HepG2 (cell line): ENCODE results near the gene CCDC8. TPM values are rescaled to one million over a fixed set of nuclear protein-coding genes. Genes with fewer than 3 reads are reported as not detected.

ENCODE experiments used
- ATAC-seq: fragments of 200-7000 bp; cut with Tn5 transposase; 3 replicates; pipeline ENCODE4 v1.9.1; 2020; ENCODE audit warnings: mild to moderate bottlenecking, moderate library complexity
- BruUV-seq: library from RNA; stranded (reverse); fragments of 400-500 nt; replicated peaks from 2 replicates; lab custom pipeline; 2021; lab: Mats Ljungman, UMichigan
- CTCF ChIA-PET: fragments of 300-600 bp; formaldehyde crosslinking; extraction: SDS; loops from one replicate; lab custom pipeline; 2021; ENCODE audit warnings: low total read pairs, inconsistent platforms, low intra/inter-chr PET ratio; lab: Yijun Ruan, JAX
- POLR2A ChIA-PET: fragments of 350-600 bp; sonication (Branson Sonifier 250); formaldehyde crosslinking; loops from one replicate; lab custom pipeline; 2020; ENCODE audit warnings: antibody characterized with exemption, inconsistent platforms; lab: Yijun Ruan, JAX
- DNase-seq: peaks from one replicate; pipeline ENCODE4 v3.0.0-alpha.2; 2015; ENCODE audit warnings: low spot score
- FAIRE-seq: peaks from 3 replicates; lab custom pipeline; 2011; peaks lifted over from hg19 to GRCh38; lab: Jason Lieb, UNC
- H2AFZ ChIP-seq: one replicate; pipeline ENCODE4 v1.6.1; 2011; ENCODE audit warnings: low read length, inconsistent platforms
- H3K27ac ChIP-seq: fragments of 300-600 bp; 3 replicates; pipeline ENCODE4 v1.8.0; 2011; ENCODE audit warnings: mixed run types, mild to moderate bottlenecking, mixed read lengths, low read length, inconsistent platforms; ENCODE audit not compliant: insufficient read depth; ENCODE audit errors: extremely low read length
- H3K27me3 ChIP-seq, 2 experiments: fragments of 200-600 bp in 1 of 2; 2 replicates in 1 of 2; 3 replicates in 1 of 2; pipeline versions ENCODE4 v1.6.0 to v1.8.0; 2011; ENCODE audit warnings: low read length in 2 of 2, mild to moderate bottlenecking in 2 of 2, moderate library complexity in 2 of 2, inconsistent platforms in 1 of 2; ENCODE audit not compliant: insufficient read depth in 2 of 2, control insufficient read depth in 1 of 2
- H3K36me3 ChIP-seq, 2 experiments: fragments of 200-600 bp in 1 of 2; replicated peaks in 1 of 2; 2 replicates in 1 of 2; 3 replicates in 1 of 2; pipeline versions ENCODE4 v1.5.1 to v1.8.0; 2011; ENCODE audit warnings: low read length in 2 of 2, inconsistent platforms in 1 of 2; ENCODE audit not compliant: insufficient read depth in 2 of 2, control insufficient read depth in 1 of 2
- H3K4me1 ChIP-seq: 2 replicates; pipeline ENCODE4 v1.5.1; 2012; ENCODE audit warnings: low read length, inconsistent platforms; ENCODE audit not compliant: insufficient read depth
- H3K4me2 ChIP-seq: 2 replicates; pipeline ENCODE4 v1.6.0; 2011; ENCODE audit warnings: low read depth, low read length, inconsistent platforms
- H3K4me3 ChIP-seq, 3 experiments: fragments of 200-600 bp in 1 of 3; sonication (generic), shearing (Covaris generic) in 1 of 3; replicated peaks in 1 of 3; 2 replicates each; pipeline ENCODE4 v1.5.1; 2011 to 2016; ENCODE audit warnings: low read length in 3 of 3, inconsistent platforms in 2 of 3, low read depth in 2 of 3, mild to moderate bottlenecking in 2 of 3, control low read depth in 1 of 3, mixed read lengths in 1 of 3; ENCODE audit not compliant: insufficient read depth in 1 of 3
- H3K79me2 ChIP-seq: one replicate; pipeline ENCODE4 v1.6.1; 2011; ENCODE audit warnings: low read length, inconsistent platforms; ENCODE audit not compliant: insufficient read depth
- H3K9ac ChIP-seq: 2 replicates; pipeline ENCODE4 v1.6.0; 2011; ENCODE audit warnings: mild to moderate bottlenecking, low read depth, low read length, inconsistent platforms; ENCODE audit not compliant: insufficient read depth
- H3K9me3 ChIP-seq: 2 replicates; pipeline ENCODE4 v1.5.1; 2012; ENCODE audit warnings: mild to moderate bottlenecking, low read length
- H4K20me1 ChIP-seq: 2 replicates; pipeline ENCODE4 v1.6.0; 2011; ENCODE audit warnings: inconsistent platforms, mild to moderate bottlenecking, low read length, moderate library complexity; ENCODE audit not compliant: insufficient read depth
- BHLHE40 ChIP-seq: IDR thresholded peaks from 2 replicates; pipeline ENCODE4 v1.6.1; 2011; ENCODE audit warnings: low read length, improper control_type of control experiment
- GABPB1 ChIP-seq: IDR thresholded peaks from 2 replicates; pipeline ENCODE4 v1.6.1; 2016; ENCODE audit warnings: mild to moderate bottlenecking, missing genetic modification reagents, moderate library complexity, missing compliant biosample characterization
- HOXA3 ChIP-seq: sonication (generic); formaldehyde crosslinking; IDR thresholded peaks from 2 replicates; pipeline ENCODE4 v1.5.0; 2020; ENCODE audit warnings: missing genetic modification reagents
- MTF2 ChIP-seq: sonication (generic); formaldehyde crosslinking; IDR thresholded peaks from 2 replicates; pipeline ENCODE4 v1.5.0; 2020; ENCODE audit warnings: missing genetic modification reagents, borderline replicate concordance
- SP1 ChIP-seq, 2 experiments: fragments of 450-650 bp in 1 of 2; sonication (generic) in 1 of 2; formaldehyde crosslinking in 1 of 2; IDR thresholded peaks; 2 replicates each; pipeline versions ENCODE4 v1.4.0 to v1.6.1; 2016 to 2020; ENCODE audit warnings: missing genetic modification reagents in 1 of 2
- TBX2 ChIP-seq: sonication (generic); formaldehyde crosslinking; IDR thresholded peaks from 2 replicates; pipeline ENCODE4 v1.5.0; 2020; ENCODE audit warnings: missing genetic modification reagents, mild to moderate bottlenecking, borderline replicate concordance
- TCF7L2 ChIP-seq: IDR thresholded peaks from 2 replicates; pipeline ENCODE4 v1.6.1; 2011; ENCODE audit warnings: mild to moderate bottlenecking, low read depth, low read length, moderate library complexity
- ZNF263 ChIP-seq: sonication (generic); formaldehyde crosslinking; IDR thresholded peaks from 2 replicates; pipeline ENCODE4 v1.4.0; 2020; ENCODE audit warnings: missing genetic modification reagents
- ZNF549 ChIP-seq: sonication (generic); formaldehyde crosslinking; IDR thresholded peaks from 2 replicates; pipeline ENCODE4 v1.5.0; 2020; ENCODE audit warnings: missing genetic modification reagents
- ZNF746 ChIP-seq: sonication (generic); formaldehyde crosslinking; IDR thresholded peaks from 2 replicates; pipeline ENCODE4 v1.8.0; 2022; ENCODE audit warnings: mild to moderate bottlenecking, missing genetic modification reagents
- WGBS: methylation state at CpG from one replicate; pipeline ENCODE4 v1.1.6; 2017; ENCODE audit warnings: low lambda C conversion rate; 5-methylcytosine and 5-hydroxymethylcytosine counted together
- in situ Hi-C: cut with HindIII; loops from 2 replicates; pipeline ENCODE4 v1.10.0; 2017; ENCODE audit warnings: low pct_unique_long_range_greater_than_20kb; ENCODE audit not compliant: extremely low pct_ligation_motif_present
- intact Hi-C: fragments of 100-400 bp; cut with micrococcal nuclease; formaldehyde crosslinking; loops from one replicate; pipeline ENCODE4 v1.10.0; 2022; ENCODE audit not compliant: unreplicated experiment
- polyA plus RNA-seq, 8 experiments: library from polyadenylated mRNA; depleted of rRNA in 3 of 8; stranded (reverse) in 7 of 8; unstranded in 1 of 8; fragments of >200 nt; fragmentation: Illumina TruSeq in 4 of 8; extraction: Trizol in 4 of 8; gene quantifications; 2 replicates each; pipeline versions ENCODE4 v1.2.1 to v1.2.3, GENCODE V29; 2011 to 2016; ENCODE audit warnings: low read depth in 4 of 8, missing spikeins in 1 of 8, mixed read lengths in 1 of 8; ENCODE audit not compliant: insufficient read depth in 1 of 8
- total RNA-seq, 5 experiments: library from RNA; depleted of rRNA; stranded (reverse); fragments of >200 nt; fragmentation: Illumina TruSeq; extraction: Trizol; gene quantifications; 2 replicates each; pipeline ENCODE4 v1.2.3, GENCODE V29; 2016; ENCODE audit warnings: low read depth in 1 of 5
- TF ChIP-seq, protein P1 (sequence below): sonication (generic); formaldehyde crosslinking; IDR thresholded peaks from 2 replicates; pipeline ENCODE4 v1.4.0; 2020; ENCODE audit warnings: mild to moderate bottlenecking, missing genetic modification reagents
- TF ChIP-seq, protein P2 (sequence below): sonication (generic); formaldehyde crosslinking; IDR thresholded peaks from 2 replicates; pipeline ENCODE4 v1.5.0; 2020; ENCODE audit warnings: missing genetic modification reagents, mild to moderate bottlenecking, borderline replicate concordance
- TF ChIP-seq, protein P3 (sequence below): sonication (generic); formaldehyde crosslinking; IDR thresholded peaks from 2 replicates; pipeline ENCODE4 v1.8.0; 2023; ENCODE audit warnings: mild to moderate bottlenecking, missing genetic modification reagents
- TF ChIP-seq, protein P4 (sequence below): IDR thresholded peaks from 2 replicates; pipeline ENCODE4 v1.6.1; 2016; ENCODE audit warnings: low read depth, control low read depth

Gene CCDC8
- total and polyA plus RNA-seq, 2 of the 13 experiments (the other 11 are each of a cell fraction or from before 2014, with no cell fraction given), result 0.04 TPM; not detected in 1

DNA sequence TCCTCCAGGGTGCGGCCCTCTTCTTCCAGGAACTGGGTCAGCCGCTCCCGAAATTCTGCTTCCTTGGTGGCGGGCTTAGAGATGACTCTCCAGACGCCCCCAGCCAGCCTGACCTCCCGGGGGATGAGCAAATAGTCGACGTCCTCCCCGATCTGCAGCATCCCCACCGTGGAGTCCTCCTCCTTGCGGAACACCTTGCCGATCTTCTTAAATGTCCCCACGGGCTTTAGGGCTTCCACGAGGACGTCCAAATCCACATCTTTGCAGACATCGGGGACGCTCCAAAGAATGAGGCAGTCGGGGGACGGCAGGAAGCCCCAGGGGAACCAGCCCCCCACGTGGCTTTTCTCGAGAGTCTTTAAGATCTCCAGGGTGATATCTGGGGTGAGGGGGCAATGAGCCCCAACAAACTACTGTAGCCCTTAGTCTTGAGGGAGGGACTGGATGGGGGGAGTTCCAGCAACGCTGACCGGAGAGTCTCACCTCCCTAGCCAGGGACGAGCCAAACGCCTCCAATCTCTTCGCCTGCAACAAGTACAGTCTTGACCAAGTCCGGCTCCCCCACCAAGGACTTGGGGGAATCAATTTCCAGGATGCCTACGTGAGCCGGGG lies 608 bp downstream of the CCDC8 start:
- H3K4me2 ChIP-seq, result no peak overlapping the region
- 0 out of 5 replicates have a peak, but pooled peaks cover 0 to 3% of the 10 kb centered on the region in 2 experiments for H3K27me3 ChIP-seq
- in situ Hi-C loops (no loop called here), intact Hi-C loops (no loop called here)
- DNase-seq (no peak), ATAC-seq (no peak), FAIRE-seq (no peak)
- BruUV-seq, result no TSS peak
- WGBS, result 81% methylated on average over 20 of the region's 29 CpGs
- ChIA-PET POLR2A (interaction anchor here (0.8 kb wide), 1 partner anchor 8 kb away, joined by 3 read pairs; no protein-coding TSS in a partner anchor), CTCF (no interaction called here)
- no peaks in the 10 kb centered on the region for H4K20me1 ChIP-seq
- H2AFZ ChIP-seq, result no peak overlapping the region
- H3K9ac ChIP-seq, result no peak overlapping the region
- no peak for TF ChIP-seq TBX2
- peak; percentile 57 for TF ChIP-seq ZNF263 (CRISPR knock-in tag)
- TF ChIP-seq, protein P1, sequence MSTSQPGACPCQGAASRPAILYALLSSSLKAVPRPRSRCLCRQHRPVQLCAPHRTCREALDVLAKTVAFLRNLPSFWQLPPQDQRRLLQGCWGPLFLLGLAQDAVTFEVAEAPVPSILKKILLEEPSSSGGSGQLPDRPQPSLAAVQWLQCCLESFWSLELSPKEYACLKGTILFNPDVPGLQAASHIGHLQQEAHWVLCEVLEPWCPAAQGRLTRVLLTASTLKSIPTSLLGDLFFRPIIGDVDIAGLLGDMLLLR (CRISPR knock-in tag), result no peak
- TF ChIP-seq GABPB1 (CRISPR knock-in tag), result no peak
- TF ChIP-seq, protein P2, sequence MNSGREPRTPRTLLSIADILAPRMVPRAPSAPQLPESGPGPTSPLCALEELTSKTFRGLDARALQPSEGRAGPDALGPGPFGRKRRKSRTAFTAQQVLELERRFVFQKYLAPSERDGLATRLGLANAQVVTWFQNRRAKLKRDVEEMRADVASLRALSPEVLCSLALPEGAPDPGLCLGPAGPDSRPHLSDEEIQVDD (CRISPR knock-in tag), result no peak
- no peaks in the 10 kb centered on the region for H3K9me3 ChIP-seq
- H3K4me3 ChIP-seq, result no peak overlapping the region
- no peak overlapping the region for H3K27ac ChIP-seq
- peaks cover 34% of the 10 kb centered on the region for H3K4me1 ChIP-seq
- H3K79me2 ChIP-seq, result no peaks in the 10 kb centered on the region
- H3K36me3 ChIP-seq, result no peaks in the 10 kb centered on the region

DNA sequence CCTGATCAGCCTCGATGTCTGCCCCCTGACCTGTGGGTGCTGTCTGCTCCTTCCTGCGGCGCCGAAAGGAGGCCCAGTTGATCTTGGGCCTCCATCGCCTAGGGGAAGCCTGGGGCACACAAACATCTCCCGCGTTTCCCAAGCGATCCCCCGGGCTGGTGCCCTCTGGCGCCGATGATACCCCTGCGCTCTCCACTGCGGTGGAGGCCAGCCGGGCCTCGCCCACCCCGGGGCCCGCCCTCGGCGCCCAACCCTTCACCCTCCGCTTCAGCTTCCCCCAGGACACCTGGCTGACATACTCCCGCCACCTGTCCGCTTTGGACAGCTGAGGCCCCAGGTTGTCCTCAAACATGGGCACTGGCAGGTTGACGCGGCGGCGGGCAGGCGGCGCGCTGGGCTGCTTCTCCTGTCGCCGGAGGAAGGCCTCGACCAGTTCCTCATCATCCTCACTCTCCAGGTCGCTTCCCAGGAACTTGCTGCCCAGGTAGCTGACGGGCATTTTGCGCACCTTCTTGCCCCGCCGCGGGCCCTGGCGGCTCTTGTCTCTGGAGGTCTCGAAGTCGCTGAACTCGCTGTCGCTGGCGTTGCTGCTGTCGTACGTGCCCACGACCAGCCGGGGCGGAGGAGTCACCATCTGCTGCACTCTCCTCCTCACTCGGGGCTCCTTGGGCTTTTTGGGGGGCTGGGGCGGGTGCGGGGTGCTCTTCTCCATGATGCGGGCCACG lies 1.3 kb downstream of the CCDC8 start:
- POLR2A ChIA-PET, result no interaction called here
- Histone ChIP-seq H3K4me3 (no peak overlapping the region), H3K36me3 (no peaks in the 10 kb centered on the region), H3K27ac (no peak overlapping the region), H3K9me3 (no peaks in the 10 kb centered on the region), H4K20me1 (no peaks in the 10 kb centered on the region), H3K4me2 (no peak overlapping the region), H3K79me2 (no peaks in the 10 kb centered on the region), H3K27me3 (0 out of 5 replicates have a peak, but pooled peaks cover 0 to 3% of the 10 kb centered on the region in 2 experiments), H3K9ac (no peak overlapping the region), H2AFZ (no peak overlapping the region), H3K4me1 (peaks cover 35% of the 10 kb centered on the region)
- intact Hi-C loops (no loop called here), in situ Hi-C loops (no loop called here)
- CTCF ChIA-PET, result no interaction called here
- DNase-seq, result no peak
- 86% methylated on average over 47 of the region's 54 CpGs for WGBS
- ATAC-seq, result no peak
- FAIRE-seq, result no peak
- no TSS peak for BruUV-seq
- TF ChIP-seq ZNF549 (CRISPR knock-in tag) (no peak), HOXA3 (CRISPR knock-in tag) (no peak), BHLHE40 (no peak), TCF7L2 (no peak), ZNF746 (CRISPR knock-in tag) (no peak), SP1 (IDR thresholded peaks at IDR 0.05) (no peak), SP1 (CRISPR knock-in tag; IDR thresholded peaks at IDR 0.05) (no peak), MTF2 (CRISPR knock-in tag) (no peak)
- TF ChIP-seq, protein P3, sequence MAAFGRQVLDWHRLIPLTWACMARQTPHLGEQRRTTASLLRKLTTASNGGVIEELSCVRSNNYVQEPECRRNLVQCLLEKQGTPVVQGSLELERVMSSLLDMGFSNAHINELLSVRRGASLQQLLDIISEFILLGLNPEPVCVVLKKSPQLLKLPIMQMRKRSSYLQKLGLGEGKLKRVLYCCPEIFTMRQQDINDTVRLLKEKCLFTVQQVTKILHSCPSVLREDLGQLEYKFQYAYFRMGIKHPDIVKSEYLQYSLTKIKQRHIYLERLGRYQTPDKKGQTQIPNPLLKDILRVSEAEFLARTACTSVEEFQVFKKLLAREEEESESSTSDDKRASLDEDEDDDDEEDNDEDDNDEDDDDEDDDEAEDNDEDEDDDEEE (CRISPR knock-in tag), result no peak
- TF ChIP-seq, protein P4, sequence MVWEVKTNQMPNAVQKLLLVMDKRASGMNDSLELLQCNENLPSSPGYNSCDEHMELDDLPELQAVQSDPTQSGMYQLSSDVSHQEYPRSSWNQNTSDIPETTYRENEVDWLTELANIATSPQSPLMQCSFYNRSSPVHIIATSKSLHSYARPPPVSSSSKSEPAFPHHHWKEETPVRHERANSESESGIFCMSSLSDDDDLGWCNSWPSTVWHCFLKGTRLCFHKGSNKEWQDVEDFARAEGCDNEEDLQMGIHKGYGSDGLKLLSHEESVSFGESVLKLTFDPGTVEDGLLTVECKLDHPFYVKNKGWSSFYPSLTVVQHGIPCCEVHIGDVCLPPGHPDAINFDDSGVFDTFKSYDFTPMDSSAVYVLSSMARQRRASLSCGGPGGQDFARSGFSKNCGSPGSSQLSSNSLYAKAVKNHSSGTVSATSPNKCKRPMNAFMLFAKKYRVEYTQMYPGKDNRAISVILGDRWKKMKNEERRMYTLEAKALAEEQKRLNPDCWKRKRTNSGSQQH (CRISPR knock-in tag), result no peak
